B cell (primary cell): ENCODE results near the gene ARHGAP26. TPM values are rescaled to one million over a fixed set of nuclear protein-coding genes. Genes with fewer than 3 reads are reported as not detected.

Experiments
- ATAC-seq: fragments of 200-7000 bp; cut with Tn5 transposase; one replicate; pipeline ENCODE4 v1.10.0; 2021; ENCODE audit warnings: low read depth, mild to moderate bottlenecking, moderate number of reproducible peaks, moderate library complexity
- CTCF ChIA-PET: fragments of 350-600 bp; sonication (Branson Sonifier 250); formaldehyde crosslinking; loops from one replicate; lab custom pipeline; 2021; ENCODE audit warnings: antibody characterized with exemption, inconsistent platforms; lab: Charles Lee
- POLR2A ChIA-PET: fragments of 350-600 bp; sonication (Branson Sonifier 250); formaldehyde crosslinking; loops from one replicate; lab custom pipeline; 2021; ENCODE audit warnings: antibody characterized with exemption; lab: Charles Lee
- DNase-seq: peaks from one replicate; pipeline ENCODE4 v3.0.0; 2013
- H2AFZ ChIP-seq: 2 replicates; pipeline ENCODE4 v1.6.1; 2012; ENCODE audit warnings: mild to moderate bottlenecking, low read depth, low read length; ENCODE audit not compliant: insufficient read depth, poor library complexity, severe bottlenecking
- H3K27ac ChIP-seq, 2 donors: 1 replicate in 1 of 2; 2 replicates in 1 of 2; pipeline ENCODE4 v1.5.1; 2012 to 2013; ENCODE audit warnings: low read length in 2 of 2, mild to moderate bottlenecking in 2 of 2, moderate library complexity in 1 of 2
- H3K27me3 ChIP-seq, 4 experiments: fragments of 200-600 bp in 1 of 4; sonication (generic) in 1 of 4; replicated peaks in 1 of 4; 1 replicate in 2 of 4; 2 replicates in 2 of 4; pipeline versions ENCODE4 v1.6.1 to v1.7.0; 2013 to 2016; ENCODE audit warnings: low read length in 3 of 4, mild to moderate bottlenecking in 2 of 4, mixed read lengths in 1 of 4, moderate library complexity in 1 of 4; ENCODE audit not compliant: insufficient read depth in 4 of 4, control insufficient read depth in 3 of 4; ENCODE audit errors: control extremely low read depth in 1 of 4
- H3K36me3 ChIP-seq, 2 experiments: replicated peaks in 1 of 2; 1 replicate in 1 of 2; 2 replicates in 1 of 2; pipeline versions ENCODE4 v1.6.1 to v1.7.1; 2013; ENCODE audit warnings: low read length in 1 of 2; ENCODE audit not compliant: insufficient read depth in 2 of 2, control insufficient read depth in 1 of 2; ENCODE audit errors: control extremely low read depth in 1 of 2, extremely low read depth in 1 of 2
- H3K4me1 ChIP-seq, 2 donors: fragments of 200-600 bp in 1 of 2; sonication (generic) in 1 of 2; 1 replicate in 1 of 2; 2 replicates in 1 of 2; pipeline versions ENCODE4 v1.5.1 to v1.6.1; 2013 to 2017; ENCODE audit warnings: low read length in 2 of 2; ENCODE audit not compliant: control insufficient read depth in 2 of 2, insufficient read depth in 2 of 2
- H3K4me2 ChIP-seq: replicated peaks from 2 replicates; pipeline ENCODE3; 2012; ENCODE audit warnings: mild to moderate bottlenecking, low read depth, low read length; ENCODE audit not compliant: poor library complexity, severe bottlenecking
- H3K4me3 ChIP-seq, 5 experiments: fragments of 200-600 bp in 1 of 5; sonication (generic) in 1 of 5; 1 replicate in 3 of 5; 2 replicates in 2 of 5; pipeline versions ENCODE4 v1.5.1 to v1.7.0; 2011 to 2016; ENCODE audit warnings: low read length in 4 of 5, mild to moderate bottlenecking in 4 of 5, low read depth in 2 of 5, control low read depth in 1 of 5, moderate library complexity in 1 of 5; ENCODE audit not compliant: insufficient read depth in 1 of 5; ENCODE audit errors: control extremely low read depth in 1 of 5, extremely low read depth in 1 of 5
- H3K79me2 ChIP-seq: fragments of 200-600 bp; sonication (generic); one replicate; pipeline ENCODE4 v1.6.0; 2016; ENCODE audit warnings: low read length; ENCODE audit not compliant: control insufficient read depth, insufficient read depth
- H3K9ac ChIP-seq: fragments of 200-600 bp; sonication (generic); 2 replicates; pipeline ENCODE4 v1.6.1; 2017; ENCODE audit warnings: mild to moderate bottlenecking, low read length, moderate library complexity
- H3K9me3 ChIP-seq, 3 donors: one replicate each; pipeline versions ENCODE4 v1.6.1 to v1.7.1; 2013; ENCODE audit warnings: low read length in 2 of 3; ENCODE audit not compliant: control insufficient read depth in 2 of 3, insufficient read depth in 1 of 3; ENCODE audit errors: control extremely low read depth in 1 of 3
- H4K20me1 ChIP-seq: 2 replicates; pipeline ENCODE4 v1.6.0; 2012; ENCODE audit warnings: mild to moderate bottlenecking, low read length; ENCODE audit not compliant: insufficient read depth, control insufficient read depth, poor library complexity, severe bottlenecking
- H3K27ac Mint-ChIP-seq: one replicate; pipeline ENCODE4 v1.8.0; 2021; ENCODE audit warnings: mixed read lengths
- H3K27me3 Mint-ChIP-seq: one replicate; pipeline ENCODE4 v1.8.0; 2021; ENCODE audit warnings: mixed read lengths
- H3K4me1 Mint-ChIP-seq: one replicate; pipeline ENCODE4 v1.8.0; 2021; ENCODE audit warnings: mixed read lengths
- H3K4me3 Mint-ChIP-seq: one replicate; pipeline ENCODE4 v1.8.0; 2021; ENCODE audit warnings: mixed read lengths
- H3K9me3 Mint-ChIP-seq: one replicate; pipeline ENCODE4 v1.8.0; 2022; ENCODE audit warnings: mixed read lengths; ENCODE audit not compliant: insufficient read depth
- CTCF ChIP-seq: fragments of 200-600 bp; IDR thresholded peaks from one replicate; pipeline ENCODE4 v1.8.0; 2022; ENCODE audit warnings: antibody characterized with exemption, mild to moderate bottlenecking
- EZH2 ChIP-seq: IDR thresholded peaks from 2 replicates; pipeline ENCODE4 v1.6.1; 2012; ENCODE audit warnings: borderline replicate concordance, low read depth, mild to moderate bottlenecking, moderate library complexity, low read length; ENCODE audit not compliant: insufficient read depth, poor library complexity, severe bottlenecking
- WGBS: methylation state at CpG from one replicate; pipeline ENCODE4 v1.1.5; 2013; ENCODE audit warnings: missing lambda C conversion rate; ENCODE audit not compliant: insufficient coverage; 5-methylcytosine and 5-hydroxymethylcytosine counted together
- intact Hi-C: fragments of 100-400 bp; cut with micrococcal nuclease; formaldehyde crosslinking; loops from one replicate; pipeline ENCODE4 v1.10.0; 2022
- polyA plus RNA-seq: library from polyadenylated mRNA; depleted of rRNA; stranded (reverse); fragments of >200 nt; gene quantifications from 2 replicates; pipeline ENCODE4 v1.2.3, GENCODE V29; 2012
- total RNA-seq, 2 donors: library from RNA; stranded (reverse); fragments of 120-200 nt in 1 of 2; gene quantifications; 1 replicate in 1 of 2; 2 replicates in 1 of 2; pipeline versions ENCODE4 v1.2.3 to v1.2.4, GENCODE V29; 2013 to 2022

Gene ARHGAP26
- total and polyA plus RNA-seq, 2 donors (not counting 1 experiment from before 2014, with no cell fraction given): 1.8 to 22.5 TPM

GRCh38 chr5:142800776-142801494, 30.8 kb downstream of the ARHGAP26 start:
- Histone ChIP-seq H3K9me3 (no peaks in the 10 kb centered on the region), H3K36me3 (no peaks in the 10 kb centered on the region), H3K9ac (no peak overlapping the region), H3K27me3 (no peaks in the 10 kb centered on the region), H3K79me2 (peaks cover 21% of the 10 kb centered on the region), H4K20me1 (no peaks in the 10 kb centered on the region), H3K4me3 (peak overlapping the region in 3 of 5 experiments; percentile 0 to 34 (median 28)), H2AFZ (peak overlapping the region; percentile 46), H3K27ac (peak overlapping the region; percentile 39 to 55), H3K4me2 (peak overlapping the region; percentile 56), H3K4me1 (peaks cover 53 to 58% of the 10 kb centered on the region in 2 donors)
- ChIA-PET CTCF (interaction anchor here (0.7 to 1.7 kb wide), 5 partner anchors 24 to 88 kb away, joined by 3 to 8 read pairs (median 3); partner anchors contain the start of gene ARHGAP26), POLR2A (interaction anchor here (0.7 kb wide), 1 partner anchor 52 kb away, joined by 7 read pairs; no protein-coding TSS in a partner anchor)
- DNase-seq (peak; percentile 75), ATAC-seq (peak; percentile 88)
- Mint-ChIP-seq H3K4me1 (peaks cover 62% of the 10 kb centered on the region), H3K9me3 (no peaks in the 10 kb centered on the region), H3K27me3 (no peaks in the 10 kb centered on the region), H3K4me3 (peak overlapping the region; percentile 37), H3K27ac (peak overlapping the region; percentile 38)
- TF ChIP-seq CTCF (no peak), EZH2 (no peak)
- WGBS: 7% methylated on average over 2 of the region's 6 CpGs
- intact Hi-C loops: loop anchor here (2.0 kb wide), 1 partner anchor 30 kb away; the partner anchor contains the start of gene ARHGAP26

- no peaks in the 10 kb centered on the region for H3K9me3 Mint-ChIP-seq
- ATAC-seq (no peak), DNase-seq (no peak)
- CTCF ChIA-PET: interaction anchor here (1.1 to 1.7 kb wide), 3 partner anchors 31 to 89 kb away, joined by 3 to 8 read pairs (median 3); partner anchors contain the start of gene ARHGAP26
- no peaks in the 10 kb centered on the region for H3K36me3 ChIP-seq
- H3K4me3 ChIP-seq: peak overlapping the region in 1 of 5 experiments; percentile 28
- TF ChIP-seq EZH2 (no peak), CTCF (no peak)
- intact Hi-C loops: loop anchor here (2.0 kb wide), 1 partner anchor 31 kb away; the partner anchor contains the start of gene ARHGAP26
- H3K79me2 ChIP-seq: peaks cover 17% of the 10 kb centered on the region
- H3K4me1 Mint-ChIP-seq: peaks cover 57% of the 10 kb centered on the region
- H3K27me3 ChIP-seq: no peaks in the 10 kb centered on the region
- H3K27ac ChIP-seq: peak overlapping the region; percentile 39 to 55
- H3K4me2 ChIP-seq: peak overlapping the region; percentile 56
- peak overlapping the region; percentile 38 for H3K4me3 Mint-ChIP-seq
- H3K9ac ChIP-seq: no peak overlapping the region
- peaks cover 47 to 53% of the 10 kb centered on the region in 2 donors for H3K4me1 ChIP-seq
- no peaks in the 10 kb centered on the region for H3K27me3 Mint-ChIP-seq
- WGBS: 13% methylated on average over 2 of the region's 4 CpGs
- H3K27ac Mint-ChIP-seq: peak overlapping the region; percentile 71
- H4K20me1 ChIP-seq: no peaks in the 10 kb centered on the region
- no peak overlapping the region for H2AFZ ChIP-seq
- no peaks in the 10 kb centered on the region for H3K9me3 ChIP-seq
- POLR2A ChIA-PET: no interaction called here
Observed at GRCh38 chr5:142801495-142801871, 31.3 kb downstream of the ARHGAP26 start.
